Gastrocnemius medialis (tissue), 4 donors: ENCODE results near the gene EXTL1. TPM values are rescaled to one million over a fixed set of nuclear protein-coding genes. Genes with fewer than 3 reads are reported as not detected.

ENCODE experiments used
- ATAC-seq, 2 donors: fragments of 150-250 bp; one replicate each; pipeline ENCODE4 v1.9.1; 2016
- DNase-seq, 2 donors: peaks; one replicate each; pipeline ENCODE4 v3.0.0-alpha.2; 2019
- H3K27ac ChIP-seq, 4 donors: fragments of 200-600 bp; sonication (generic); 1 replicate in 1 of 4; 2 replicates in 3 of 4; pipeline ENCODE4 v1.5.1; 2016 to 2018; ENCODE audit warnings: mild to moderate bottlenecking in 2 of 4, moderate library complexity in 1 of 4
- H3K27me3 ChIP-seq, 3 donors: fragments of 200-600 bp; sonication (generic) in 2 of 3; 1 replicate in 1 of 3; 2 replicates in 2 of 3; pipeline versions ENCODE4 v1.5.1 to v1.6.0; 2016 to 2019; ENCODE audit warnings: mild to moderate bottlenecking in 1 of 3, moderate library complexity in 1 of 3
- H3K36me3 ChIP-seq, 2 donors: fragments of 200-600 bp; sonication (generic) in 1 of 2; one replicate each; pipeline ENCODE4 v1.5.1; 2017 to 2018
- H3K4me1 ChIP-seq, 2 donors: fragments of 200-600 bp; sonication (generic) in 1 of 2; one replicate each; pipeline ENCODE4 v1.5.1; 2016 to 2017; ENCODE audit warnings: mild to moderate bottlenecking in 2 of 2
- H3K4me3 ChIP-seq, 4 donors: fragments of 200-600 bp; sonication (generic) in 3 of 4; 1 replicate in 1 of 4; 2 replicates in 3 of 4; pipeline ENCODE4 v1.5.1; 2016 to 2019; ENCODE audit warnings: mild to moderate bottlenecking in 2 of 4
- H3K9me3 ChIP-seq, 3 donors: fragments of 200-600 bp; sonication (generic) in 2 of 3; 1 replicate in 1 of 3; 2 replicates in 2 of 3; pipeline ENCODE4 v1.5.1; 2016 to 2019
- POLR2A ChIP-seq, 2 donors: fragments of 450-650 bp; IDR thresholded peaks; one replicate each; pipeline ENCODE4 v1.6.1; 2017; ENCODE audit warnings: antibody characterized with exemption in 2 of 2, mild to moderate bottlenecking in 2 of 2, moderate library complexity in 2 of 2
- in situ Hi-C, 4 donors: fragments of 200-750 bp; cut with MboI; loops; one replicate each; pipeline versions ENCODE4 v1.15.0 to v1.8.0; 2017; ENCODE audit warnings: low sequenced_read_pairs in 4 of 4
- intact Hi-C: fragments of 100-400 bp; cut with DNase I; formaldehyde crosslinking; loops from one replicate; pipeline ENCODE4 v1.15.1; 2023; ENCODE audit warnings: low total_unique reads
- total RNA-seq, 4 donors: library from RNA; depleted of rRNA; stranded (reverse); fragments of >200 nt; gene quantifications; one replicate each; pipeline versions ENCODE4 v1.1.0 to v1.2.3, GENCODE V29; 2016
- TF ChIP-seq, protein P1 (sequence below), 5 experiments: fragments of 450-650 bp in 3 of 5; fragments of 200-600 bp in 2 of 5; sonication (generic) in 2 of 5; IDR thresholded peaks in 4 of 5; conservative IDR thresholded peaks in 1 of 5; 1 replicate in 4 of 5; 2 replicates in 1 of 5; pipeline ENCODE4 v1.5.1; 2016 to 2019; ENCODE audit warnings: antibody characterized with exemption in 5 of 5, mild to moderate bottlenecking in 3 of 5, moderate library complexity in 3 of 5

Gene EXTL1
- total RNA-seq, 4 donors from 2014 or later, result 0.33 to 0.95 TPM; not detected in 2

DNA sequence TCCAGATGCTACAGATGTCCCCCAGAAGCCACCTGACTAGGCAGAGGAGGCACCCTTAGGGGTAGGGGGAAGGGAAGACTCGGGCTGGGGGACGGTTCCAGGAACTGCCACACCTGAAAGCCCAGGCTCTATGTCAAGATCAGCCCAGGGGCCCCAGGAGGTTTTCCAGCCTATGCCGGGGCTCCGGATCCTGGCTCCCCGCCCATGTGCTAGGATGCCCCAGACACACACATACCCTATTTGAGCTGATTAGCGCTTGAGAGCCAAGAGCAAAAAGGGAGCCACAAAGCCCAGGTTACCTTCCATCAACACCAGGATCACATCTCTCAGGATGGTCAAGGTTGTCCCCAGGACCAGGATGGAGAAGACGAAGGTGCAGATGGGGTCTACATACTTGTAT is 19.8 kb downstream of the EXTL1 start:
- intact Hi-C loops (no loop called here), in situ Hi-C loops (loop anchor here in 1 of 4 donors (25.0 kb wide), 1 partner anchor 121 kb away; the partner anchor contains the start of genes C1orf232, FAM110D, ZNF593 and ZNF593OS)
- H3K9me3 ChIP-seq, result no peaks in the 10 kb centered on the region
- peaks cover 0 to 6% (median 0%) of the 10 kb centered on the region in 3 donors for H3K27me3 ChIP-seq
- TF ChIP-seq, protein P1, sequence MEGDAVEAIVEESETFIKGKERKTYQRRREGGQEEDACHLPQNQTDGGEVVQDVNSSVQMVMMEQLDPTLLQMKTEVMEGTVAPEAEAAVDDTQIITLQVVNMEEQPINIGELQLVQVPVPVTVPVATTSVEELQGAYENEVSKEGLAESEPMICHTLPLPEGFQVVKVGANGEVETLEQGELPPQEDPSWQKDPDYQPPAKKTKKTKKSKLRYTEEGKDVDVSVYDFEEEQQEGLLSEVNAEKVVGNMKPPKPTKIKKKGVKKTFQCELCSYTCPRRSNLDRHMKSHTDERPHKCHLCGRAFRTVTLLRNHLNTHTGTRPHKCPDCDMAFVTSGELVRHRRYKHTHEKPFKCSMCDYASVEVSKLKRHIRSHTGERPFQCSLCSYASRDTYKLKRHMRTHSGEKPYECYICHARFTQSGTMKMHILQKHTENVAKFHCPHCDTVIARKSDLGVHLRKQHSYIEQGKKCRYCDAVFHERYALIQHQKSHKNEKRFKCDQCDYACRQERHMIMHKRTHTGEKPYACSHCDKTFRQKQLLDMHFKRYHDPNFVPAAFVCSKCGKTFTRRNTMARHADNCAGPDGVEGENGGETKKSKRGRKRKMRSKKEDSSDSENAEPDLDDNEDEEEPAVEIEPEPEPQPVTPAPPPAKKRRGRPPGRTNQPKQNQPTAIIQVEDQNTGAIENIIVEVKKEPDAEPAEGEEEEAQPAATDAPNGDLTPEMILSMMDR (IDR thresholded peaks at IDR 0.05 in 4 of 5, conservative IDR thresholded peaks at IDR 0.05 in 1 of 5), result no peak
- no peak for TF ChIP-seq POLR2A (IDR thresholded peaks at IDR 0.05)
- H3K36me3 ChIP-seq, result no peaks in the 10 kb centered on the region
- peak overlapping the region in 1 of 4 donors; percentile 97 for H3K27ac ChIP-seq
- ATAC-seq (no peak), DNase-seq (no peak)
- no peak overlapping the region for H3K4me3 ChIP-seq
- H3K4me1 ChIP-seq, result peaks cover 31 to 36% of the 10 kb centered on the region in 2 donors

DNA sequence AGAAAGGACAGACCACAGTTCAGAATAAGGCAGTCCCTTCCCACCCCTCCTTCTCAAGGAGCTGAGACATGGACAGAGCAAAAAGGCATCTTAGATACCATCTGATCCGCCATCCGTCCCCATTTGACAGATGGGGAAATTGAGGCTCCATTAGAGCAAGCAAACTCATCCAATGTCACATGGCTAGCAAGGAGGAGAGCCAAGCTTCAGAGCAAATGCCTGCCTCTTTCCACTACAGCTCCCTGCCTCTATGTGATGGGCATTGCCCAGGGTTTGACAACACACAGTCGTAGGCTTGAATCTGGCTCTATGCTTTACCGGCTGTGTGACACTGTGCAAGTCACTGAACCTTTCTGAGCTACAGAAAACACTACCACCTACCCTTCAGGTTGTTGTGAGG is 20.4 kb downstream of the EXTL1 start:
- ATAC-seq (no peak), DNase-seq (no peak)
- TF ChIP-seq, protein P1 (IDR thresholded peaks at IDR 0.05 in 4 of 5, conservative IDR thresholded peaks at IDR 0.05 in 1 of 5), result no peak
- TF ChIP-seq POLR2A (IDR thresholded peaks at IDR 0.05), result no peak
- peaks cover 0 to 6% (median 0%) of the 10 kb centered on the region in 3 donors for H3K27me3 ChIP-seq
- H3K4me3 ChIP-seq, result no peak overlapping the region
- H3K9me3 ChIP-seq, result no peaks in the 10 kb centered on the region
- peaks cover 33 to 34% of the 10 kb centered on the region in 2 donors for H3K4me1 ChIP-seq
- H3K27ac ChIP-seq, result peak overlapping the region in 1 of 4 donors; percentile 20
- H3K36me3 ChIP-seq, result no peaks in the 10 kb centered on the region
- intact Hi-C loops (no loop called here), in situ Hi-C loops (loop anchor here in 1 of 4 donors (25.0 kb wide), 1 partner anchor 120 kb away; the partner anchor contains the start of genes C1orf232, FAM110D, ZNF593 and ZNF593OS)

DNA sequence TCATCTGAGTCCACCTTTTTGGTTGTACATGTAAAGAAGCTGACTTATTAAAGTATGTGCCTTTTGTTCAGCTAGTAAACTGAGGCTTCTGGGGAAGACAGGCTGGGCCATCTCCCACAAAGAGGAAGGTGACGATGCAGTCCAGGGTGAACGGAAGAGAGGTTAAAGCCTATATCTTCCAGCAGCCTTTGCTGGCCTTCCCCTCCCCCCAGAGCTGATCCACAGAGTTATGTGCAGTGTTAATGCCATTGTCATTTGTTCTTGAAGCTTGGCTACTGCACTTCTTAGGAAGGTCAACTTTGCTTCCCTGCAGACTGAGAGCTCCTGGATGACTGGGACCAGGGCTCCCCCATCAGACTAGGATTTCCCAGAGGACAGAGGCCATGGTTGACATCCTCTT is 22.2 kb downstream of the EXTL1 start:
- in situ Hi-C loops (loop anchor here in 1 of 4 donors (25.0 kb wide), 1 partner anchor 119 kb away; the partner anchor contains the start of genes C1orf232, FAM110D, ZNF593 and ZNF593OS), intact Hi-C loops (no loop called here)
- TF ChIP-seq POLR2A (IDR thresholded peaks at IDR 0.05), result no peak
- TF ChIP-seq, protein P1 (IDR thresholded peaks at IDR 0.05 in 4 of 5, conservative IDR thresholded peaks at IDR 0.05 in 1 of 5), result no peak
- no peak for DNase-seq
- no peak overlapping the region for H3K4me3 ChIP-seq
- H3K36me3 ChIP-seq, result no peaks in the 10 kb centered on the region
- H3K27ac ChIP-seq, result peak overlapping the region in 2 of 4 donors; percentile 92 to 96
- ATAC-seq, result no peak
- H3K4me1 ChIP-seq, result peaks cover 17% of the 10 kb centered on the region in 2 donors
- H3K27me3 ChIP-seq, result peaks cover 0 to 6% (median 0%) of the 10 kb centered on the region in 3 donors
- no peaks in the 10 kb centered on the region for H3K9me3 ChIP-seq

DNA sequence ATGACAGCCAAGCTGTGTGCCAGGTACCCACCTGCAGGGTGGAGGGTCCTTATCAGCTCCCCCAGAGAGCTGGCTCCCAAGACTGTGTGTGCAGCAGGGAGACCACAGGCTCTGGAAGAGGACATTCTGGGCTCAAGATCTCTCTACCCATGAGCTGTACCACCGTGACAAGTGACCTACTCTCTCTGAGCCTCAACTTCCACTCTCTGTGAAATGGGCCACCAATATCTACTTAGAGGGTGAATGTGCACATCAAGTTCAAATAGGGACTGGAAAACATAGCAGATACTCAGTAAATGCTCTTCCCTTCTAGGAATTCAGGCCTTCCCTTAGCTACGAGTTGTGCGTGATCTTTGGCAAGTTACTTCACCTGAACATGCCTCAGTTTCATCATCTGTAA is 22.8 kb downstream of the EXTL1 start:
- DNase-seq, result no peak
- peaks cover 14% of the 10 kb centered on the region in 2 donors for H3K4me1 ChIP-seq
- intact Hi-C loops, result no loop called here
- H3K4me3 ChIP-seq, result no peak overlapping the region
- H3K9me3 ChIP-seq, result no peaks in the 10 kb centered on the region
- in situ Hi-C loops, result loop anchor here in 1 of 4 donors (25.0 kb wide), 1 partner anchor 118 kb away; the partner anchor contains the start of genes C1orf232, FAM110D, ZNF593 and ZNF593OS
- no peak for TF ChIP-seq POLR2A (IDR thresholded peaks at IDR 0.05)
- TF ChIP-seq, protein P1 (IDR thresholded peaks at IDR 0.05 in 4 of 5, conservative IDR thresholded peaks at IDR 0.05 in 1 of 5), result no peak
- H3K27me3 ChIP-seq, result peaks cover 0 to 6% (median 0%) of the 10 kb centered on the region in 3 donors
- no peak for ATAC-seq
- peak overlapping the region in 3 of 4 donors; percentile 16 to 96 (median 92) for H3K27ac ChIP-seq
- no peaks in the 10 kb centered on the region for H3K36me3 ChIP-seq
